ENCODE results near the gene KRAS.
A peak's percentile ranks its signal among the peaks of the same experiment; 100 is the strongest.

Gene KRAS

DNA sequence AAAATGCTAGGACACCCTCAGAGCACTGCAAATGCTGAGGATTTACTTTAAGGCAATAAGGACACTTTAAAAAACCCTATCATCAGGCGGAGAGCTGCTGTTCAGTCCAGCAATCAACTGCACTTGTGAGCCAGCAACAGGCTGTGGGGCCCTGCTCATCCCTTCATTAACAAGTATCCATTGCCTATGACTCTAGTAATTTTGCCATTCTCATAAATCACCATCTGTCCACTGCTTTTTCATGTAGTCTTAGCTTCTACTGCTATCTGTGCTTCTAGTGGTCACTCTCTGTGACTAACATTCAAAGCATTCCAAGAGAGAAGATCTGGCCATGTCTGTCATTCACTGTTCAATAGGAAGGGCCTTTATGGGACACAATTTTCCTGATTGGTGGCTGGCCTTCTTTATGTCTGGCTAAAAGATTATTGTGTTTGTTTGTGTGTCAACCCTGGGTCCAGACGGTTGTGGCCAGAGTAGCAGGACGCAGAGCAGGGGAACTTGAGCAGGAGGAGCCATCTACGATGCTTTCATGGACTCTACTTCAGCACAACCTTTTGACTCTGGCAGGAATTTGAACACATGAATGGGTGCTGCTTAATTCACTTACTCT is 3.6 kb upstream of the KRAS start:
- no peak for DNase-seq

DNA sequence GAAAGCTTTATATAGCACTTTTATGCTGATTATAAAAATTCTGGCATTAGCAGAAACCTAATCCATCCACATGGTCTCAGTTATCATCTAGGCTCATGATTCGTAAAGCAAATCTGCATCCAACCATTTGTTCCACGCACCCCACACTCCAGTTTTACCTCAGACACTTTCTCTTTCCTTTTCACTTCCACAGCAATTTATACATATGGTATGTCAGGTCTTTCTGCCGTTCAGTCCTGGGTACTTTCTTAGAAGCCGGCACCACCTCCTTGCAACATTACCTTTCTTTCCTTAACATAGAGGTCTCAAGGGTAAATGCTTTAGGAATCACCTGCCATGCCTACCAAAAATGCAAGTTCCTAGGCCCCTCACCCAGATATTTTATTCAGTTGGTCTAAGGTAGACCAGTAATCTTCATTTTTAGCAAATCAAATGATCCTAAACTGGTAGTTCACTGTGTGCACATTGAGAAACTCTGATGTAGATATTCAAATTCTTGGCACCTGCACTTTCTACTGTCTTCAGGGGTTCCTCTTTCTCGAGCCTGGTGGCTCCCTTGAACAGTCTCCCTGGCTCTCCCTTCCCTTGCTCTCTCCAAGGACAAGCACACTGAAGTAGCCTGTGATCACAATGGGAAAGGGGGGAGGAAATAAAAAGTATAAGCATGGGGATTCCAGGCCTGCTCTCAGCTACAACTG is 2.8 kb upstream of the KRAS start:
- no peak for DNase-seq

DNA sequence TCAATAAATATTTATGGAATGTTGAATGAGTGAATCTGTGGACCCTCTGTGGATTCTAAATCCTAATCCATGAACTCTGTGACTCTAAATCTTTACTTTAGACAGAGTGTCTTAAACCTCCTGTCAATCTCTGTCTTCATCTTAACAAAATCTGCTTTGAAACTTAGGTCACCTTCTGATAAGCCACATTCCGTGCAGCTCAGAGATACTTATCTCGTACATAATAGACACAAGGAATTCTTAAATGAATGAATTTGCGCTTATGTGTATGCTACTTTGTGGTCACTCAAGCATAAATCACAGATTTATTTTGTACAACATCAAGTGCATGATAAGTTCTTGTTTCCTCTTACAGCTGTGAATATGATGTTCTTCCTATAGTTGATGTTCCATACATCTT is 2.2 kb upstream of the KRAS start:
- no peak for DNase-seq

DNA sequence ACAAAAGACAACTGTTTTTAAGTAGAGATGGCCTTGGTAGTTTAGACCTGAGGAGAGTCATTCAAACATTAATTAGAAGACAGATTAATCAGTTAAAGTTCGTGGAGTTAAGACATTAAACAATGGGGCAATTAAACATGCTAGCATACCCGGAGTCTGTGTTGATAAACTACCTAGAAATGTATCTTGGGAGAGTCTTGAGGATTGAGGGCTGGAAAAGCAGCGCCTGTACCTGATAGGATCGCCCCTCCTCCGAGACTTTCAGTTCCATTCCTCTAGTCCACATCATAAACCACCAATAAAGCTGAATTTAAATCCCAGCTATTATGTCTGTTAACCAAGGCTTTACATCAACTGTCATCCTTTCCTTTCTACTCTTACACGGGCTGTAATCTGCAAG is 1.0 kb upstream of the KRAS start:
- no peak for DNase-seq

DNA sequence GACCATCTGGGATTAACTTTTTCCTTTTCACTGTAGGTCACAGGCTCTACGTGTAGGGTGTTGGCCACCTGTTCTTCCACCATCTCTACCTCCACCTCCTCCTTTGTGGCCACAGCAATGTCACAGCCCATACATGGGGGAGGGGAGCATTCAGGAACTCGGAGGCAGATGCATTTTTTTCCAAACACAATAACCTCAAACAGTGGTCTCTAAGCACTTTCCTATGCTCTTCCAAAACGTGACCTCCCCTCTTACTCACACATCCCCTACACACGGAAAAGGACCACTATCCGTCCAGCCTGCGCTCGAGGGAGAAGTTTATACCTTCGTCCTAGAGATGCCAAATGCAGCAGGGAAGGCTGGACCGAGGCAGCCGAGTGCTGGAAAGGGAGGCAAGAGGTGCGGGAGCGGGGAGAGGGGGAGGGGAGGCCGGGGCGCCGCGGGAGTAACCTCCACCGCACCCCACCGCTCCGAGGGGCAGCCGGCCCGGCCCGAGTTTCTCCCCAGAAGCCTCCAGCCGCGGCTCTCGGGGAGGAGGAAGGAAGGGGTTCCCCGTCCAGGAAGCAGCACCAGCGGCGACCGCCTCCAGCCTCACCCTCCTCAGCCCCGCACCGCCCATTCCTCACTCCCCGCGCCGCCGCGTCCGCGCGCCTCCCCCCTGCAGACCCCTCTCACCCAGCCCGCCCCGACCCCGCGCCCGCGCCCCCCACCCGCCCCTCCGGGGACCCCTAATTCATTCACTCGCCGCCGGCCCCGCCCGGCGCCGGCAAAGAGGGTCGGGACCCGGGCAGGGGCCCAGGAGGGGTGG is 594 bp downstream of the KRAS start:
- DNase-seq, result peak; percentile 28 to 53 (median 48)

DNA sequence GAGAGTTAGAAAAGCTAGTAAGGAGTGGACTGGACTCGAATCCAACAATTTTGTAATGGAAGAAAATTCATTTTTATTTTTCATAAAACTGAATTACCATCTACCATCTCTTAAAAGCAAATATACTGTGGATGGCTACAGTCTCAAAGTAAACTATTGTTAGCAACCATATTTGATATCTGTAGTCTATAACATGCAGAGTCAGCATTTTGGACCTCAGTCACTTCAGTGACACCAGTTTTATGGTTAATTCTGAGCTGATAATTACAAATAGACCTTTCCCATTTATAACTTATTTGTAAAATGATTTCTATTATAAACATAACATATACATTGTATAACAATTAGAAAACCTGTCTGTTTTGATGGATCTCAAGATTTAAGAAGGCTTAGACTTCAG is 2.0 kb downstream of the KRAS start:
- DNase-seq, result no peak

DNA sequence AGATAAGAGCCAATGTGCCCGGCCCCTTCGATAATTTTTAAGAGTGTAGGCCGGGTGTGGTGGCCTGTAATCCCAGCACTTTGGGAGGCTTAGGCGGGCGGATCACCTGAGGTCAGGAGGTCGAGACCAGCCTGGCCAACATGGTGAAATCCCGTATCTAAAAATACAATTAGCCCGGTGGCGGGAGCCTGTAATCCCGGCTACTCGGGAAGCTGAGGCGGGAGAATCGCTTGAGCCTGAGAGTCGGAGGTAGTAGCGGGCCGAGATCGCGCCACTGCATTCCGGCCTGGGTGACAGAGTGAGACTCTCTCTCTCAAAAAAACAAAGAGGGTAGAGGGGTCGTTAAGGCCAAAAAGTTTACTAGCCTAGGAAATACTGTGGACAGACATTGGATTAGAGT is 2.6 kb downstream of the KRAS start:
- DNase-seq, result no peak

DNA sequence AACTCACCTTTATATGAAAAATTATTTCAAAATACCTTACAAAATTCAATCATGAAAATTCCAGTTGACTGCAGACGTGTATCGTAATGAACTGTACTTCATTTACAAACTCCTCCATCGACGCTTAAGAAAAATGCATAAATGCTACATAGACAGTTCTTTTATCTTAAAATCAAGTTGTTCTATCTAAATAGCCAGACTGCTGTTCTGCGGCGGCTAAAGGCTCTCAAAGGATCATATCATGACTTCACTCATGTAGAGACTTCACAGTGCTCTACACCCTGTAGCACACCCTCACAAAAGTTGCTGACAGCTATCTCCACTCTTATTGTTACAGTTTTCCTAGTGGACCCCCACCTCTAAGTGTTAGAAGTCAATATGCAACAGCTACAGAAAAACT is 5.2 kb downstream of the KRAS start:
- no peak for DNase-seq

DNA sequence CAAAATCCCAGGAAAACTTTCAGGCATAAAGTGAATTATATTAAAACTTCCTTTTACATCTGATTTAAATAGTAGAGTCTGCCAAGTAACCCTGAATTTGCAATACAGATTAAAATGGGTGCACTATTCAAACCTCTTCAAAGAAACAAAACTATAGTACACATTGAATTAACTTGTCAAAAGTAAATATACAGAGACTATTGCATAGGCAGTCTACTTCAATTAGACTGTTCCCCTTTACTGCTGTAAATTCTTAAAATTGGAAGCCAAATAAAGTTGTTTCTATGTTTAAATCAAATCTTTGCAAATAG is 7.1 kb downstream of the KRAS start:
- DNase-seq, result no peak

DNA sequence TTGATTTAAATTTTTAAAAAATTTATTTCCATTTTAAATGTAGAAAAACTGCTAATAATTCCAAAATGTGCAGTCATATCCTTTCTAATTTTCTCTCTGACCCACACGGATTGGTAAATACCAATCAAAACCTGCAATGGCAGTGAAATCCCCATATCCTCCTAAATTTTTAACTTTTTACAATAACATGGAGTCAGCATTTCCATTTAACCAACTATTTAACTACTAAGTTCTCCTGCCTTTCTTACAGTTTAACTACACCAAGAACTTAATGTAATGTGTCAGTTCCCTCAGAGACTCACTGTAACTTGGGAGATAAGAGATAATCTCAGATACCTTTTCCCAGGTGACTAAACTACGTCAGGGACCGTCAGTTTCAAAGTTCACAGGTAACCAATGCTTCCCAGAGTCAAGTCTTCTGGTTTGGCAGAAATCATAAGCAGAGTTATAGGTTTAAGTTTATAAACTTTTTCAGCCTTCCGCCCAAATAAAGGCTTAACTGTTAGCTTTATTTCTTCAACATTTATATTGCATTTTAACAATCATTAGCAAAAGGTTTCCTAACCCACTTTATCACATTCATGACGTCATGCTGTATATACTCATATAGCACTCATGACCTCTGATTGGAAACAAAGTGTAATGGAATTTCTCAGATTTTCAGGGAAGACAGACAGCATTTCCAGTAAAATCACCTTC is 7.6 kb downstream of the KRAS start:
- DNase-seq, result no peak

DNA sequence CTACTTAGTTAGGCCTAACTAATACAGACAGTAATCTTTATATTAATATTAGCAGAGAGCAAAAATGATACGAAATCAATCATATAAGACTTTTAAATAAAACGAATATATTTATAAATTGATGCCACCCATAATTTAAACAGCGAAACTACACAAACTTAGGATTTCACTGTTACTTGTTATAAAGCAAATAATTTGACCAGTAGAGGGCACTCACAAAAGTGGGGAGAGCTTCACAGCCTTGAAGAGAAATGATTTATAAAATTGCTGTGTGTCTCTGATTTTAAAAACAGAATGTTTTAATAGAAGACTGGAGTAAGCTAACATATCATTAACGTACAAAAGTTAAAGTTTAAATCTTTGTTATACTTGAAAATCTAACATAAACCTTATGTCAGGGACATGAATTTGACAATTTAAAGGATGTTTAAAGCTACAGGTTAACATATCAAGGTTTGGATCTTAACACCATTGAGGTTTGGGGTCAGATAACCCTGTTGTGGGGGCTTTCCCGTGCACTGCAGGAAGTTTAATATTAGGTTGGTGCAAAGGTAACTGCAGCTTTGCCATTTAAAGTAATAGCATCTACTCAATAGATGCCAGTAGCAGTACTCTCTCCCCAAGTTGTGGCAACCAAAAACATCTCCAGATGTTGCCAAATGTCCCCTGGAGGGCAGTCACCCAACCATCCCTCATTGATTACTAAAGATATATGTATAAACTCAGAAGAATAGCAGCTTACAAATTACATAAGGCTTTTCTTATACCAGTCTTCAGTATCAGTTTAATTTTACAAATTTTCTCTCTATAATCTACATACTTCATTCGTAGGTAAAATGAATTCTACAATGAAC is 9.3 kb downstream of the KRAS start:
- DNase-seq, result peak in 3 of 6 experiments; percentile 44 to 73 (median 70)

DNA sequence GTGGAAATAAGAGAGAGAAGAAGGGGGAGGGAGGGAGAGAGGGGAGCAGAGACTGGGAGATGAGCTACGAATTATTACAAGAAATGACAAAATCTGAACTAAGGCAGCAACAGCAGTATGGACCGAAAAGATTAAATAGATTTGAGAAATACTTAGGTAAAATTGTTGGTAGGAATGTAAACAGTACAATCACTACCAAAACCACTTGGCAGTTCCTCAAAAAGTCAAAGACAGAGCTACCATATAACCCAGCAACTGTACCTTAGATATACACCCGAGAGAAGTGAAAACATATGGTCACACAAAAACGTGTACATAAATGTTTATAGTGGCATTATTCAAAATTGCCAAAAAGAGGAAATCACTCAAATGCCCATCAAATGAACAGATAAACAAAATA is 14.1 kb downstream of the KRAS start:
- no peak for DNase-seq

DNA sequence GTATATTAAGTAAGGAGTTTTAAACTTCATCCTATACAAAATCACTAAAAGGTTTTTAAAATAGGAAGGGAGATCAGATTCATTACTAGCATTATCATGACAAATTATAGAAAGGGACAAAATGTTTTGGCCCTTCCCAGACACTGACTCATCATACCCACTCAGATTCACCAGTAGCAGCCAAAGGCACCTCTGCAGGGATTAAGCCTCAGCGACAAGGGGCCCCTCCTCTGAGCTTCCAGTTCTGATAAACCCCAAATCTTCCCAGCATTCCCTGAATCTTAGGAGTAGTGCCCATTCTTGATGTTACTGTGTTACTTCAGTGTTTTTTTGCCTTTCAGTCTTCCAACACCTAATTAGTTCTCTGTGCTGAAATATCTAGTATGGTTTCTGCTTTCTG is 14.5 kb downstream of the KRAS start:
- no peak for DNase-seq

DNA sequence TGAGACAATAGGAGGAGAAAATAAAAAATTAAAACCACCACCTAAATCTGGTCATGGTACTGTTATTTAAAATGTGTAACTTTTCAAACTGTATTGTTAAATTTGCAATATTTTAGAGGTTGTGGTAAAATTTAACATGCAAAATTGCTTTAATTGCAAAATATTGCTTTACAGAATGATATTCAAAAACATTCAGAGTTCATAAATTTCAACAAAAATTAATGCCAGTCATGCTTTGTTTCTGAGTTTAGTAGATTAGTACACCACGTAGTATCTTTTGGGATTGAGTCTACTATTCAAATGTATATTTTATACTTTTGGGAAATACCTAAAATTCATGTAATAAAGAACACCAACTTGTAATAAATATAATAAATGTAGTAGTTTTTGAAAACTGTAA is 37.4 kb downstream of the KRAS start:
- no peak for DNase-seq

DNA sequence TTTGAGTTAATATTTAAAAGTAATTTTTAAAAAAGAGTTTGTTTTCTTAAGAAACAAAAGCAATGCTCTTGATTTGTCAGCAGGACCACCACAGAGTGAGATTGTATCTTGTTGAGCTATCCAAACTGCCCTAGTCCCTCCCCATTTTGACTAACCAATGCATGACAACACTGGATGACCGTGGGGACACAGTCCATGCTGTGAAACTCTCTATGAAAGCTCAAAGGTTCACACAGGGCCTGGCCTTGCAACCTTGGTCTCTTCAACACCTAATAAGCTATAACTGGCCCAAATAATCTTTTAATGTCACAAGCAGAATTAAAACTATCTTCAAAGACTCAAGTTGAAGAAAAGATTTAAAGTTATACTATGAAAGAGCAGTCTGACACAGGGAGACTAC is 42.2 kb downstream of the KRAS start:
- DNase-seq, result no peak

DNA sequence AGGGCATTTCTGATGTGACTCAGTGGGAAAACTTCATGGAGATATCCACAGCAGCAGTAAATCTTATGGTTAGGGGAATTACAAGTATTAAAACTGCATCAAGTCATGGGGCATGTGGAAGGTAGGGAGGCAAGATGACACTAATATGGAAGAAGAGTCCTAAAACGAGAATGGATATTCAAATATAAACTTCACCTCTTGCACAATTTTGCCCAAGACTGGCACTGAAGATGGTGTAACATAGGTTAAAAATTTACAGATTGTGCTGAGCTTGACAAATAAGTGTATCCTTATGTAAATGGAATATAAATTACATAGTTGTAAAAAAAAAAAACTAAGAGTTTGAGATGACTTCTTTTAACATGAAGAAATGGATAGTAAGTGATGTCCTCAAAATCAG is 42.9 kb downstream of the KRAS start:
- DNase-seq, result no peak

DNA sequence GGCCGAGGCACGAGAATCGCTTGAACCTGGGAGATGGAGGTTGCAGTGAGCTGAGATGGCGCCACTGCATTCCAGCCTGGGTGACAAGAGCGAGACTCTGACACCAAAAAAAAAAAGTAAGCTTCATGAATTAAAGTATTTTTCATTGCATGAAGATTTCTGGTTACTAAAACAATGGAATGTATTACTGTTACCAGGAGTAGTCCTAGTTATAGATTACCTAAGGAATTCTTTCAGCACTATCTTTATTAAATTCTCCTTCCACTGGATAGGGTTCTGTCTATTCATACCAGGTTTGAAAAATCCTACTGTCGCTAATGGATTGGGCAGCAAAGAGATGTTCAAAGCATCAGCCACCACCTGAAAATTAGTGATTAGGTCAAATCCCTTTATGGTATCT is 43.3 kb downstream of the KRAS start:
- DNase-seq, result no peak

DNA sequence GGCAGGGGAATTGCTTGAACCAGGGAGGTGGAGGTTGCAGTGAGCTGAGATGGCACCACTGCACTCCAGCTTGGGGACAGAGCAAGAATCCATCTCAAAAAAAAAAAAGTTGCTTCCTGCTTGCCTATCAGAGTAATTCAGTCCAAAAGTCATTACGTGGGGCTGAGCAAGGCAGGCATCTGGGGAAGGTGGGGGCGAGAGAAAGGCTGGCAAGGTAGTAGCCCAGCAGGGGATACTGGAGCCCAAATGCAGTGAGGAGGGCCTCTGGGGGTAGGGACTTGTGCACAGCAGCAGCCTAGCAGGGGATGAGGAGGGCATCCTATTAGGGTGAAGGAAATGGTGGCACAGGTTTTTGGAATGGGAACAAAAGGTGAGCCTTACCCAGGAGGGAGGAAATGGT is 48.6 kb downstream of the KRAS start:
- no peak for DNase-seq

DNA sequence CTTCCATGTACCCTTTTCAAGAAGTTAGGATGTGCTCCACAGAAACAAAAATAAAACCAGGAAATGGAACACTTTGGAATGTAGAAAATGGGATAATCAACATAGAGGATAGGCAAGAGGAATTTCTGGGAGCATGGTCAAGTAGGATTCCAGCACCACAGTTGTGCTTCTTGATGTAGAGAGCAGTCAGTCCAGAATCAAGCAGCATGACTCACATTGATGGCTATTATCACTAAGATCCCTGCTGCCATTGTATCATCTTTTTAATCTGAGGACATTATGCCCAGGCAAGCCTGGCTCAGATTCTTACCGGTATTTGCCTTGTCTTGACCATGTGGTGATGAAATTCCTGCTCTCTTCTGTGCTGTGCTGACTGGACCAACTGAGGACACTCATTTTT is 50.0 kb downstream of the KRAS start:
- no peak for DNase-seq

DNA sequence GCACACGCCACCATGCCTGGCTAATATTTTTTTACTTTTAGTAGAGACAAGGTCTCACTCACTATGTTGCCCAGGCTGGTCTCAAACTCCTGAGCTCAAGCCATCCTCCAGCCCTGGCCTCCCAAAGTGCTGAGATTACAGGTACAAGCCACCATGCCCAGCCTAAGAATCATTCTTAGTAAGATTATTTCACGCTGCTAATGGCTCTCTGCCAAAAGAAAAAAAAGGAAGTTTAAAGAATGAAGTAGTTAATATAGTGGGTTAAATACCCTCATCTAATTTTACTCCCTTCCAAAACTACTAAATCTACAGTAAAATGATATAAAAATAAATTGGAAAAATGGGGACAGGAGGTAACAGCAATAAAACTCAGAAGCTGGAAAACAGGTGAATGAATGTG is 53.1 kb downstream of the KRAS start:
- no peak for DNase-seq

DNA sequence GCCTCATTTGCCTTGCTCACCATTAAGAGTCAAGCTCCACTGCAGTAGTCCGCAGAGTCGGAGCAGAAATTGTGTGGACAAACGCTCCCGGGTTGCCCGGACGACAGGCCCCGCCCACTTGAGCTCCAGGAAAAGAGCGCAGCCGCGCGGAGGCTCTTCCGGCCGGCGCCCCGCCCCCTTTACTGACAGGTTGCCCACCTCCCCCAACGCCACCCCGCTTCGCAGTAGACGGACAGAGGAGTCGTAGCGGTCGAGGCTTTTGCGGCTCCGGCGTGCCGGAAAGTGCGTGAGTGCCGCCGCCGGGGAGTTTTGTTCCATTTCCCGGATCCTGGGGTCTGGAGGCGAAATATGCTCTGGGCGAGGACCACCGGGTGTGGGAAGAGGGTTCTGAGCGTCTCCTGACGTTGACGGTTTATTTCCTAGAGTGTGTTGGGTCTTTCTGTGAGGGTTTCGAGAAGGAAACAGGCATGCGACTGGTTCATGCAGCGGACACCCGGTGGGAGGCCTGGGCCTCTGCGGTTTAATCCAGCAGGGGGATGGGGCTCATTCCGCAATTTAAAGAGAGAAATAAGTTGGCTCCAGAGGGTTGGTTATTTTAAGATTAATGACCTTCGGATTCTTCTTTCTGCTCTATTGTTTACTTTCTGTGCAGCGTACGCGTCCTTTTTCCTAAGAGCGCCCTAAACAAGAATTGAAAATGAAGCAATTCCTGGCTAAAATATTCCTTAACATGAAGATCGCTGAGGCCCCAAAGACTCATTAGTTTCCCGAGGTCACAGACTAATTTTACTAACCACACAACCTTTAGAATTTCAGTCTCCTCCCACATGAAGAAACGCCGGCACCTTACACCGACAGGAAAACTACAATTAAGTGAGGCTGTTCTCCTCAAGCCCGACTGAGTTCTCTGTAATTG is 55.4 kb downstream of the KRAS start, which contains the start of the genes DNAI7 and ETFRF1:
DNAI7 (minus strand) TSS at position 105 of the 916 bp plus-strand sequence; CDS start at position 23, 82 bp downstream.
ETFRF1 (plus strand) TSS at position 182 of the 916 bp plus-strand sequence. CDS start 8,720 bp downstream, outside the sequence.
- peak; percentile 92 to 96 (median 93) for DNase-seq

DNA sequence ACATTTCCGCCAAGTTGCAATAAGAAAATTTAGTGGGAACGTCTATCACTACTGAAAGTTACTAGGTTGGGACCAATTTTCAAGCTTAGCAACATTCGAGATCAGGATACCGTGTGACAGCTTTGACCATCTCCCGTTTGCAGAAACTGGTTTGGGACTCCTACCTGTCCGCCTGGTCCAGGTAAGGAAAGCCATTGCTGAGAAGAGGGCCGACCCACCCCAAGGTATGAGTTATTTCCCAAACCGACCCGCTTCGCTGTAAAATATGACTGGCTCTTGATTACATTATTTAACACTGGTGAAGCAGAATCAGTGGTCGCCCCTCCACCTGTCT is 56.0 kb downstream of the KRAS start:
- no peak for DNase-seq

Data from stimulated activated naive CD4-positive, alpha-beta T cell (primary cell).